NCI-H2227 treated with DMSO at 0.1 percent for 48 hours (cell line): Measurements from ENCODE around the gene NME3.

ENCODE experiments used
- DNase-seq: peaks from one replicate; lab custom pipeline; 2025; lab: John Stamatoyannopoulos, UW

NME3 gene

GRCh38 chr16:1793578-1794220 lies 22.4 kb upstream of the NME3 start, which contains the start of gene IGFALS:
IGFALS (minus strand) TSS chr16:1793705; CDS start chr16:1793652, 53 bp downstream.
- no peak for DNase-seq

- no peak for DNase-seq
These were observed 21.7 kb upstream of the NME3 start for GRCh38 chr16:1792836-1793577.

- no peak for DNase-seq
These were observed 20.8 kb upstream of the NME3 start for GRCh38 chr16:1791943-1792812.

GRCh38 chr16:1791256-1791942 lies 20.1 kb upstream of the NME3 start:
- DNase-seq: no peak

DNA sequence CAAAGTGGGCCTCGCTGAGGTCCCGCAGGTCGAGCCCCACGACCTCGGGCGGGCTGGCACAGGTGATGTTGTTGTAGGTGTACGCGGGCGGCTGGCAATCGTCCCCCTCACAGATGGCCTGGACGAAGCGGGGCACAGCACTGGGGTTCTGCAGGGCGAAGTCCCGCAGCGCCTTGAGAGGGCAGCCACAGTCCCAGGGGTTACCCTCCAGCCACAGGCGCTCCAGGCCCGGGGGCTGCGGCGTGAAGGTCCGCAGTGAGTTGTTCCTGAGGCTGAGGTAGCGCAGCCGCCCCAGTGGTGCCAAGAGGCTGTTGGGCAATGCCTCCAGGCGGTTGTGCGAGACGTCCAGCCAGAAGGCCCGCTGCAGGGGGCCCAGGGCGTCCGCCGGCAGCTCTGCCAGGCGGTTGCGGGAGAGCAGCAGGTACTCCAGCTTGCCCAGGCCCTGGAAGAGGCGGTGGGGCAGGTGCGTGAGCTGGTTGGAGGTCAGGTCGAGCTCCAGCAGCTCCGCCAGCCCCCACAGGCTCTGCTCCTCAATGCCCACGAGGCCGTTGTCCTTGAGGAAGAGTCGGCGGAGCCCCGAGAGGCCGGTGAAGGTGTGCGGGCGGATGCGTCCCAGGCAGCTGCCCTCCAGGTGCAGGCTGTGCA lies 19.4 kb upstream of the NME3 start:
- no peak for DNase-seq

DNA sequence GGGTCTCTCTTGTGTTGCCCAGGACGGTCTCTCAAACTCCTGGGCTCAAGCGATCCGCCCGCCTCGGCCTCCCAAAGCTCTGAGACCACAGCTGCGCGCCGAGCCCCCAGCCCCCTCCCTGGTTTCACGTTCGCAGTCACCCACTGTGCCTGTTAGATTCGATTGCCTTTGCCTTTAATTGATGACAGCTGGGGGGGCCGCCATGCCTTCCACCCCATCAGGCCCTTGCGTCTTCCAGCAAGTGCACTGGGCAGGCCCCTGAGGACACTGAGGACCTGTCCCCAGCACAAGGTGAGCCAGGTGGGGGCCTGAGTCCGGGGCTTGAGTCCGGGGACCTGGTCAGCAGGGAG lies 18.9 kb upstream of the NME3 start:
- no peak for DNase-seq

- DNase-seq: no peak
These were observed 18.3 kb upstream of the NME3 start for GRCh38 chr16:1789643-1790045.

DNA sequence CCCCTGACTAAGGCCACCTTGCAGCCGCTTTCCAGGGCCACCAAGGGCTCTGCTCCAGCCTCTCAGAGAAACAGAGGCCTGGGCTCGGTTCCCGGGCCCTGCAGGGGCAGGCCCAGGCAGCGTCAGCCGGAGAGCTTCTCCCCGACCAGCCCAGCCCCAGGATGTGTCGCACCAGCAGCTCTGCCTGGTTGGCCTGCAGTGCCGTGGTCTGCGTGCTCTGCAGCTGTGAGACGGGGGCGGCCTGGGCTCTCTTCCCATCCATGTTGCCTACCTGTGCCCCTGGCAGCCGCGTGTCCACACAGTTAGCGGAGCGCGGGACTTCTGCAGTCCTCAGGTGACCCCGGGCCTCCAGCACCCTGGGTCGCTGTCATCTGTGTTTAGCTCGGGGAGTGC lies 17.4 kb upstream of the NME3 start:
- no peak for DNase-seq

DNA sequence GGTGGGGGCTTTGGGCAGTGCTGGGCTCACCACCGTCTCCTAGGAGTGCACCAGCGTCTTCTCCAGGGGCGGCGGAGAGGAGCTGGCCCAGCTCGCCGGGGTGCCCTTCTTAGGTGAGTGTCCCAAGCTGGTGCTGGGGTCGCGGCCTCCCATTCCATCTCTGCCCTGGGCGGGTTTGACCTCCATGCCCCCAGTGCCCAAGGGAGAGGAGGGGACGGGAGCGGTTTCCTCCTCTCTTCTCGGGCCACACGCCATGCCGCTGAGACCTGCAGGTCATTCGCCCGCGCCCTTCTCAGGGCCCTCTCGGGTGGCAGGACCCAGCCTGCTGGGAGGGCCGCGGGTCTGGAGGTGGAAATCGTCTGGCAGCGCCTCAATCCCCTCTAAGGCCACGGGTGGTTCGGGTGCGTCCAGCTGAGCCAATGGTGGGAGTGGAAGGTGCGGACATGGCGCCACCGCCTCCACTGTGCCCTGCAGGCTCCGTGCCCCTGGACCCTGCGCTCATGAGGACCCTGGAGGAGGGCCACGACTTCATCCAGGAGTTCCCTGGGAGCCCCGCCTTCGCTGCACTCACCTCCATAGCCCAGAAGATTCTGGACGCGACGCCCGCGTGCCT lies 16.9 kb upstream of the NME3 start:
- no peak for DNase-seq

- DNase-seq: no peak
These were observed 16.2 kb upstream of the NME3 start for GRCh38 chr16:1787322-1788094.

DNA sequence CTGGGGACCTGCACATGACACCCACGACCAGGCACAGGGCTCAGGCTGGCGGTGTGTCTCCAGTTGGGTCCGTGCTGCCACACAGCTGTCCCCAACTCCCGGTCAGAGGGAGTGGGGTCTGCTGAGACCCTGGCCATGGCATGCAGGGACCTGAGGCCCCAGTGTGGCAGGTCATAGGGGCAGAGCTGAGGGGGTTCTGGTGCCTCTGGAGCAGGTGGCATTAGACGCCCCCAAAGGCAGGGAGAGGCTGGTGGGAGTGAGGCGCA lies 15.6 kb upstream of the NME3 start:
- DNase-seq: no peak

DNA sequence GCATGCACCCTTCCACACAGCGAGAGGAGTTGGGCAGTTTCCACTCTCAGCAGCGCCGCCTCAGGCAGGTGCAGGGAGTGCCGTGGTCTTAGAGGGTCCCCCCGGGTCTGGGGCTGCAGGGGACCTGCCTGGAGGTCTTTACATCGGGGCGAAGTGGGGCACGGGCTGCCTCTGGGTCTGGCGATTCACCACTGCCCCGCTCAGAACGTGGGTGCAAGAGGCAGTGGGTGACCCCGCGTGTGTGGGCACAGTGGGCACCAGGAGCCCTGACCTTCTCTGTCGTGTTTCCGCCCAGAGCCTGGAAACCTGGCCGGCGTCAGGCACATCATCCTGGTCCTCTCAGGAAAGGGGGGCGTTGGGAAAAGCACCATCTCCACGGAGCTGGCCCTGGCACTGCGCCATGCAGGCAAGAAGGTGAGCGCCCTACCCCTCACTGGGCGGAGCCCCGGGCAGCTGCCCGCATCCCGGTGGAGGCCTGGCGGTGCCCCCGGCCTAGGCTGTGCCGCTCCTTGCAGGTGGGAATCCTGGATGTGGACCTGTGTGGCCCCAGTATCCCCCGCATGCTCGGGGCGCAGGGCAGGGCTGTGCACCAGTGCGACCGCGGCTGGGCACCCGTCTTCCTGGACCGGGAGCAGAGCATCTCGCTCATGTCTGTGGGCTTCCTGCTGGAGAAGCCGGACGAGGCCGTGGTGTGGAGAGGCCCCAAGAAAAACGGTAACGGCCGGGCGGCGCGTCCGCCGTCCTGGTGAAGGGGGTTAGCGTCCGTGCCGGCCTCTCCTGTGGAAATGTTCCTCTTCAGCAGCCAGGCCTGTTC lies 15.1 kb upstream of the NME3 start:
- DNase-seq: no peak

GRCh38 chr16:1785846-1786170 lies 14.5 kb upstream of the NME3 start:
- DNase-seq: no peak

DNA sequence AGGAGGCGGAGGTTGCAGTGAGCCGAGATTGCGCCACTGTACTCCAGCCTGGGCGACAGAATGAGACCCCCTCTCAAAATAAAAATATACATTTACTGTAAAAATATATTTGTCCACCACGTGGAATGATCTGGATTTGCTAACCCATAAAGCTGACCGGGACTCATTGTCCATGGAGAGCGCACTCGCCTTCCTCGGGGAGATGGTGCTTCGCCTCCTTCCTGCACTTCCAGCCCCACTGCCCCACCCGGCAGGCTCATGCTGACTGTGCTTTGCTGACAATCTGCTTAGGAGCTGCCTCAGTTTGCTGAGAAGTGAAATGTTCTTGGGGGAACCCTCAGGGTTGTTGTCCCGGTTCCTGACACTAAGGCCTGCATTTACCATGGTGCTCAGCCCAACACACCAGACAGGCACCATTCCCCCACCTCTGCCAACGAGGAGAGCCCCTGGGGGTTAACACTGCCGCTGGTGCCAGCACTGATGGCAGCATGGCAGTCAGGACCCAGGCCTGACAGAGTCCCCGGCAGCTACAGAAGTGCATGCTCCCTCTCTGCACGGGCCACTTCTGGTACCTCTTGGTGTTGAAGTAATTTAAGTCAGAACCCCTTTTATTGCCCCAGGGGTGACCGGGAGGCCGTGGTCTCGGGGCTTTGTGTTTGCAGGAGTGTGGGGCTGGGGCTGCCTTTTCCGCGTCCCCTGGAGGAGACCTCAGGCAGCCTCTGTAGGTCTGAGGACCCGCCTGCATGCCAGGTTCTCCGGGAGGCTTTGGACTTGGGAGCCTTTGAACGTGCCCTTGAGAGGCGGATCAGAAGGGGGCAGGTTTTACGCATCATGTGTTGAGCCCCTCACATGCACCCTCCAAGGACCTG lies 13.9 kb upstream of the NME3 start:
- no peak for DNase-seq

- peak; percentile 98 for DNase-seq
These were observed 11.3 kb upstream of the NME3 start, which contains the start of the genes NUBP2 and SPSB3 for GRCh38 chr16:1782408-1783264. NUBP2 (plus strand) TSS chr16:1782960; CDS start chr16:1783021, 61 bp downstream. SPSB3 (minus strand) TSS chr16:1782571; CDS start chr16:1781483, 1,088 bp downstream.

- DNase-seq: no peak
These were observed 10.5 kb upstream of the NME3 start for GRCh38 chr16:1781758-1782407.

- DNase-seq: no peak
These were observed 9.9 kb upstream of the NME3 start for GRCh38 chr16:1781254-1781653.
